Stomach smooth muscle (tissue), 2 donors: Measurements from ENCODE around the gene RBM23.
"Not testable (repeated sequence)": the region's sequence is repeated elsewhere in the genome, so short reads cannot be mapped to it uniquely, and the experiment has no call there.

ENCODE experiments used
- H3K27ac ChIP-seq: one replicate; pipeline ENCODE4 v1.7.0; 2013; ENCODE audit warnings: mild to moderate bottlenecking, low read length, inconsistent platforms
- H3K27me3 ChIP-seq, 2 donors: one replicate each; pipeline ENCODE4 v1.7.0; 2013; ENCODE audit warnings: low read length in 2 of 2; ENCODE audit not compliant: insufficient read depth in 2 of 2, control insufficient read depth in 1 of 2
- H3K36me3 ChIP-seq, 2 donors: one replicate each; pipeline ENCODE4 v1.7.0; 2013; ENCODE audit warnings: low read length in 2 of 2; ENCODE audit not compliant: control insufficient read depth in 2 of 2, insufficient read depth in 2 of 2
- H3K4me1 ChIP-seq: one replicate; pipeline ENCODE4 v1.7.0; 2013; ENCODE audit warnings: low read length; ENCODE audit not compliant: control insufficient read depth, insufficient read depth
- H3K4me3 ChIP-seq, 2 donors: one replicate each; pipeline ENCODE4 v1.7.0; 2013; ENCODE audit warnings: low read length in 2 of 2
- H3K9ac ChIP-seq, 2 donors: one replicate each; pipeline ENCODE4 v1.7.0; 2013; ENCODE audit warnings: low read length in 2 of 2, mild to moderate bottlenecking in 1 of 2
- H3K9me3 ChIP-seq, 2 donors: one replicate each; pipeline ENCODE4 v1.7.0; 2013; ENCODE audit warnings: low read length in 2 of 2; ENCODE audit not compliant: control insufficient read depth in 2 of 2
- donor health status: healthy.
- donor health status: Pancreatic carcinoma.

Gene RBM23

GRCh38 chr14:22918804-22919600, at the start of gene RBM23:
RBM23 (minus strand) TSS chr14:22919149.
- peak within 1 kb of the TSS; percentile 98 for H3K4me3 ChIP-seq
- H3K9ac ChIP-seq: peak within 1 kb of the TSS; percentile 98 to 99
- peaks cover 26 to 29% of the 10 kb centered on the region in 2 donors for H3K36me3 ChIP-seq
- peak within 1 kb of the TSS; percentile 99 for H3K27ac ChIP-seq
- H3K9me3 ChIP-seq: no peaks in the 10 kb centered on the region
- H3K27me3 ChIP-seq: no peaks in the 10 kb centered on the region
- peaks cover 16% of the 10 kb centered on the region for H3K4me1 ChIP-seq

- H3K9me3 ChIP-seq: no peaks in the 10 kb centered on the region
- H3K4me1 ChIP-seq: no peaks in the 10 kb centered on the region
- H3K27ac ChIP-seq: no peak overlapping the region
- no peak overlapping the region for H3K4me3 ChIP-seq
- no peaks in the 10 kb centered on the region for H3K27me3 ChIP-seq
- no peaks in the 10 kb centered on the region for H3K36me3 ChIP-seq
- H3K9ac ChIP-seq: no peak overlapping the region
Observed at GRCh38 chr14:22966783-22967269, 47.9 kb upstream of the RBM23 start.

GRCh38 chr14:22965916-22966782, 47.2 kb upstream of the RBM23 start:
- H3K4me1 ChIP-seq, H3K36me3 ChIP-seq, H3K9me3 ChIP-seq, H3K4me3 ChIP-seq, H3K9ac ChIP-seq, H3K27me3 ChIP-seq, H3K27ac ChIP-seq: not testable (repeated sequence)

GRCh38 chr14:22962061-22962676, 43.2 kb upstream of the RBM23 start:
- H3K36me3 ChIP-seq: no peaks in the 10 kb centered on the region
- H3K27me3 ChIP-seq: no peaks in the 10 kb centered on the region
- H3K27ac ChIP-seq: no peak overlapping the region
- no peak overlapping the region for H3K4me3 ChIP-seq
- H3K9me3 ChIP-seq: no peaks in the 10 kb centered on the region
- no peak overlapping the region for H3K9ac ChIP-seq
- no peaks in the 10 kb centered on the region for H3K4me1 ChIP-seq

GRCh38 chr14:22955702-22956569, 37.0 kb upstream of the RBM23 start:
- H3K27ac ChIP-seq: peak overlapping the region; percentile 89
- H3K36me3 ChIP-seq: peaks cover 0 to 4% of the 10 kb centered on the region in 2 donors
- H3K9me3 ChIP-seq: no peaks in the 10 kb centered on the region
- H3K27me3 ChIP-seq: no peaks in the 10 kb centered on the region
- peak overlapping the region; percentile 76 to 90 for H3K9ac ChIP-seq
- peaks cover 9% of the 10 kb centered on the region for H3K4me1 ChIP-seq
- peak overlapping the region; percentile 82 to 97 for H3K4me3 ChIP-seq

- H3K4me1 ChIP-seq: peaks cover 9% of the 10 kb centered on the region
- H3K36me3 ChIP-seq: peaks cover 5 to 10% of the 10 kb centered on the region in 2 donors
- no peaks in the 10 kb centered on the region for H3K9me3 ChIP-seq
- no peak overlapping the region for H3K9ac ChIP-seq
- H3K27me3 ChIP-seq: no peaks in the 10 kb centered on the region
- H3K4me3 ChIP-seq: no peak overlapping the region
- H3K27ac ChIP-seq: no peak overlapping the region
Observed at GRCh38 chr14:22952418-22952817, 33.5 kb upstream of the RBM23 start.

- not testable (repeated sequence) for H3K27ac ChIP-seq, H3K4me3 ChIP-seq, H3K9me3 ChIP-seq, H3K9ac ChIP-seq, H3K4me1 ChIP-seq, H3K27me3 ChIP-seq
- peaks cover 10 to 16% of the 10 kb centered on the region in 2 donors for H3K36me3 ChIP-seq
Observed at GRCh38 chr14:22951795-22952194, 32.8 kb upstream of the RBM23 start.

GRCh38 chr14:22945642-22946041, 26.7 kb upstream of the RBM23 start:
- Histone ChIP-seq H3K27ac (no peak overlapping the region), H3K27me3 (no peaks in the 10 kb centered on the region), H3K4me1 (no peaks in the 10 kb centered on the region), H3K9ac (no peak overlapping the region), H3K36me3 (peaks cover 16 to 19% of the 10 kb centered on the region in 2 donors), H3K4me3 (no peak overlapping the region), H3K9me3 (no peaks in the 10 kb centered on the region)

- H3K27ac ChIP-seq: no peak overlapping the region
- H3K27me3 ChIP-seq: no peaks in the 10 kb centered on the region
- H3K36me3 ChIP-seq: peaks cover 3 to 6% of the 10 kb centered on the region in 2 donors
- H3K9me3 ChIP-seq: no peaks in the 10 kb centered on the region
- H3K9ac ChIP-seq: no peak overlapping the region
- no peaks in the 10 kb centered on the region for H3K4me1 ChIP-seq
- no peak overlapping the region for H3K4me3 ChIP-seq
Observed at GRCh38 chr14:22939684-22940083, 20.7 kb upstream of the RBM23 start.

- Histone ChIP-seq H3K9me3 (no peaks in the 10 kb centered on the region), H3K27ac (no peak overlapping the region), H3K27me3 (no peaks in the 10 kb centered on the region), H3K36me3 (peaks cover 0 to 3% of the 10 kb centered on the region in 2 donors), H3K4me1 (no peaks in the 10 kb centered on the region), H3K4me3 (no peak overlapping the region), H3K9ac (no peak overlapping the region)
Observed at GRCh38 chr14:22935156-22935555, 16.2 kb upstream of the RBM23 start.
